Measurements from ENCODE around the gene SPI1. TPM values are rescaled to one million over a fixed set of nuclear protein-coding genes. Genes with fewer than 3 reads are reported as not detected.

SPI1 gene
- total RNA-seq, 1 experiment from 2014 or later, result not detected

DNA sequence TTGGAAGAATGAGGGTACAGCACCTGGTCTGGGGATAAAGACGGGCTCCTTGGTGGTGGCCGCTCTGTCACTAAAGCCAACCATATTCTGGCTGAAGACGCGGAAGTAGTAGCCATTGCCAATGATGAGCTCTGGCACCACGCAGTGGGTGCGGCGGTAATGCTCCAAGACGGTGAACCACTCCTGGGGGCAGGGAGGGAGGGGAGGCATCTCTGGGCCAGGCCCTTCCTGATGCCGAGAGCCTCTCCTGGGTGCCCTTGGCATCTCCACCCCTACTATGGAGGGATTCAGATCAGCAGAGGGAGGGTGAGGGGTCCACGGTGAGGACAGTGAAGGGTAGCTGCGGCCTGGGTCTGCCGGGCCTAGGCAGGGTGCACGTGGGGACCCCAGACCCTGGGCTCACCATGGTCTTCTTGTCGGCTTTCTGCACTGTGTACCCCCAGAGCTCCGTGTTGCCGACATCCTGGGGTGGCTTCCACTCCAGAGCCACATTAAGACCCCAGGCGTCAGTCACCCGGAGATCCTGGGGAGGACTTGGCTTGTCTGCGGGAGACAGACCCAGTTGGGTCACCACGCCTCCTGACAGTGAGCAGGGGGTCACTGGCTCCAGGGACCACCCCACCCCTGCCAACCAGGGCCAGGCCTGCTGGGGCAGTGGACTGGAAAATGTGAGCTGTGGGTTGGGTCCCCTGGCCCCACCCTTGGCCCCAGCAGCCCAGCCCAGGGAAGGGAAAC, 45.4 kb downstream of the SPI1 start:
- Histone ChIP-seq H3K4me1 (ENCODE audit: insufficient read depth, low read length) (no peaks in the 10 kb centered on the region), H3K56ac (ENCODE audit: insufficient read length, low read depth, low read length) (no peak overlapping the region), H3K79me2 (ENCODE audit: insufficient read depth, low read length) (no peaks in the 10 kb centered on the region), H2BK120ac (ENCODE audit: low read depth, low read length, poor library complexity, severe bottlenecking) (no peak overlapping the region), H3K9me3 (ENCODE audit: control insufficient read depth, low read depth, low read length) (no peaks in the 10 kb centered on the region), H4K8ac (replicated peaks; ENCODE audit: insufficient read length, low read depth, low read length) (no peak overlapping the region), H4K20me1 (ENCODE audit: control insufficient read depth, insufficient read depth, insufficient read length) (no peaks in the 10 kb centered on the region), H3K4ac (ENCODE audit: low read depth, low read length) (no peak overlapping the region), H2BK15ac (ENCODE audit: low read depth, low read length) (no peak overlapping the region), H2BK5ac (ENCODE audit: insufficient read length, low read length) (no peak overlapping the region), H4K5ac (ENCODE audit: insufficient read length, low read depth, low read length) (no peak overlapping the region), H3K9ac (ENCODE audit: extremely low read depth, insufficient read length, low read length) (no peak overlapping the region), H3T11ph (ENCODE audit: low read length) (no peak overlapping the region), H4K91ac (ENCODE audit: insufficient read length, low read depth, low read length) (no peak overlapping the region), H3K18ac (ENCODE audit: insufficient read length, low read depth, low read length) (no peak overlapping the region), H2BK12ac (ENCODE audit: insufficient read length, low read depth, low read length) (no peak overlapping the region), H3K27ac (ENCODE audit: insufficient read length, low read depth, low read length) (no peak overlapping the region), H2AK5ac (ENCODE audit: insufficient read length, low read length) (no peak overlapping the region), H3K4me2 (ENCODE audit: insufficient read depth, insufficient read length, low read length) (no peak overlapping the region), H3K27me3 (ENCODE audit: insufficient read depth, low read length) (no peaks in the 10 kb centered on the region), H2BK20ac (ENCODE audit: low read depth, low read length, poor library complexity, severe bottlenecking) (no peak overlapping the region), H3K14ac (ENCODE audit: insufficient read depth, low read length) (no peak overlapping the region), H2AFZ (ENCODE audit: low read length) (no peak overlapping the region), H3K79me1 (ENCODE audit: insufficient read depth, low read depth, low read length, poor library complexity, severe bottlenecking) (no peaks in the 10 kb centered on the region), H3K23me2 (ENCODE audit: insufficient read length, low read depth, low read length, poor library complexity, severe bottlenecking) (no peaks in the 10 kb centered on the region), H3K23ac (ENCODE audit: insufficient read length, low read depth, low read length) (no peak overlapping the region)
- Mint-ChIP-seq H3K36me3 (ENCODE audit: insufficient read depth in 1 of 3, low read depth in 3 of 3) (peaks cover 2 to 17% (median 13%) of the 10 kb centered on the region in 3 experiments; a peak in 6 of 7 replicates), H3K4me1 (no peaks in the 10 kb centered on the region), H3K9me3 (no peaks in the 10 kb centered on the region), H3K27ac (no peak overlapping the region), H3K27me3 (ENCODE audit: low read depth) (no peaks in the 10 kb centered on the region), H3K4me3 (no peak overlapping the region)
- no CpG with 5 or more reads among the region's 20 CpGs for WGBS (ENCODE audit: extremely low coverage, insufficient read length, low lambda C conversion rate)
- TF ChIP-seq, protein P1, sequence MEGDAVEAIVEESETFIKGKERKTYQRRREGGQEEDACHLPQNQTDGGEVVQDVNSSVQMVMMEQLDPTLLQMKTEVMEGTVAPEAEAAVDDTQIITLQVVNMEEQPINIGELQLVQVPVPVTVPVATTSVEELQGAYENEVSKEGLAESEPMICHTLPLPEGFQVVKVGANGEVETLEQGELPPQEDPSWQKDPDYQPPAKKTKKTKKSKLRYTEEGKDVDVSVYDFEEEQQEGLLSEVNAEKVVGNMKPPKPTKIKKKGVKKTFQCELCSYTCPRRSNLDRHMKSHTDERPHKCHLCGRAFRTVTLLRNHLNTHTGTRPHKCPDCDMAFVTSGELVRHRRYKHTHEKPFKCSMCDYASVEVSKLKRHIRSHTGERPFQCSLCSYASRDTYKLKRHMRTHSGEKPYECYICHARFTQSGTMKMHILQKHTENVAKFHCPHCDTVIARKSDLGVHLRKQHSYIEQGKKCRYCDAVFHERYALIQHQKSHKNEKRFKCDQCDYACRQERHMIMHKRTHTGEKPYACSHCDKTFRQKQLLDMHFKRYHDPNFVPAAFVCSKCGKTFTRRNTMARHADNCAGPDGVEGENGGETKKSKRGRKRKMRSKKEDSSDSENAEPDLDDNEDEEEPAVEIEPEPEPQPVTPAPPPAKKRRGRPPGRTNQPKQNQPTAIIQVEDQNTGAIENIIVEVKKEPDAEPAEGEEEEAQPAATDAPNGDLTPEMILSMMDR (conservative IDR thresholded peaks at IDR 0.05), result no peak
- no peak for DNase-seq
